Airway epithelial cell (primary cell): ENCODE results near the gene DNMT3L. TPM values are rescaled to one million over a fixed set of nuclear protein-coding genes. Genes with fewer than 3 reads are reported as not detected.

ENCODE experiments used
- total RNA-seq: library from RNA; depleted of rRNA; stranded (reverse); fragments of >200 nt; gene quantifications from 2 replicates; pipeline ENCODE4 v1.2.3, GENCODE V29; 2015

DNMT3L gene
- total RNA-seq: not detected in 2 replicates

GRCh38 chr21:44261675-44262295 lies at the start of gene DNMT3L:
DNMT3L (minus strand) TSS chr21:44261897; CDS start chr21:44261259, 638 bp downstream.

DNA sequence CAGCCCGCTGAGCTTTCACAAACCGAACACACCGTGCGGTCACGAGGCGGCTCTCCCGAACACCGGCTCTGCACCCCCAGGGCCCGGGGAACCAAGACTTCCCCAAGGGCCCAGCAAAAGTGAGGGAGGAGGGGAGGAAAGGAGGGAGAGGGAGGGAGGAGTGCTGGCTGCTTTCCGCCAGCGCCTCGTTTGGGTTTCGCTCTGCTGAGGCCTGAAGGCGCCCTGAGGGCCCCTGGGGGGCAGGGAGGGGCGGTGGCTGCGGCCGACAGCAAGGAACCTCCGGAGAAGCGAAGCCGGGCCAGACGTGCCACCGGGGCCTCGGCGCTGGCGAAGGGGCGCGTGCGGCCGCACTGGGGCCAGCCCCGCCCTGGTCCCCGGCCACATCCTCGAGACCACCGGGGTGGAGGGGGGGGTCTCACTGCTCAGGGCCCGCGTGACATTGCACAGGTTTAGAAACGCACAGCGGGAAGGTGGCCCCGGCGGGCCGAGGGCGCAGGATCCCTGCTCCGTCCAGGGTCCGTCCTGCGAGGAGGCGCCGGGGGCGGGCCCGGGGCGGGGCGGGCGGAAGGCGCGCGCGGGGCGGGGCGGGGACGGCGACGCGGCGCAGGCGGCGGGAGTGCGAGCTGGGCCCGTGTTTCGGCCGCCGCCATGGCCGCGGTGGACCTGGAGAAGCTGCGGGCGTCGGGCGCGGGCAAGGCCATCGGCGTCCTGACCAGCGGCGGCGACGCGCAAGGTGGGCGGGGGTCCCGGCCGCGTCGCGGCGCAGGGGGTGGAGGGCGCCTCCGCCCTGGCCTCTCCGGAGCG lies 38.0 kb upstream of the DNMT3L start, which contains the start of gene PFKL:
TSS of gene PFKL (plus strand) at position 596 of the 804 bp plus-strand sequence. CDS start at position 649, 53 bp downstream.

GRCh38 chr21:44285138-44285992 lies 23.7 kb upstream of the DNMT3L start, which contains the start of gene AIRE:
AIRE (plus strand) TSS chr21:44285876; CDS start chr21:44286007, 131 bp downstream.

DNA sequence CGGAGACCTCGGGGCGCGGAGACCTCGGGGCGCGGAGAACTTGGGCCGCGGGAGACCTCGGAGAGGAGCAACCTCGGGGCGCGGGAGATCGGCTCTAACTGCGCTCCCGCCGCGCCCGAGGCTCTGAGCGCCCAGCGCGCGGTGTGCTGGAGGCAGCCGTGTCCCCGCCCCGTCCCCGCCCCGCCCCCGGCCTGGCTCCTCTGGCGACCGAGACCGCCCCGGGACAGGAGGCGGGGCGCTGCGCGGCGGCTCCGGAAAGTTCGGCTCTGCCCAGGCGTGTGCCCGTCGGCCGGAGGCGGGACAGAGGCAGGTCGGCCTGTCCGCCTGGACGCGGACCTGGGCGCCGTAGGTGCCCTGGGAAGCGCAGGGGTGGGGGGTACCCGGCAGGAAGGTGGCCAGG lies 20.9 kb downstream of the DNMT3L start, which contains the start of gene ICOSLG:
TSS of gene ICOSLG (minus strand) at position 102 of the 400 bp plus-strand sequence. CDS start 126 bp downstream, outside the sequence.

Other genes with a start within 250 kb of the DNMT3L start
- 14.1 and 15.6 TPM in 2 replicates for gene TRAPPC10, start 249.6 kb downstream of the DNMT3L start, total RNA-seq
- 7.3 and 12.8 TPM in 2 replicates for gene PWP2, start 154.5 kb downstream of the DNMT3L start, total RNA-seq
- 6.7 and 7.1 TPM in 2 replicates for gene GATD3, start 128.2 kb downstream of the DNMT3L start, total RNA-seq
- gene ICOSLG, start 21.0 kb downstream of the DNMT3L start, total RNA-seq: 0.98 and 1.3 TPM in 2 replicates
- gene AIRE, start 24.0 kb upstream of the DNMT3L start, total RNA-seq: not detected in 2 replicates
- gene PFKL, start 38.2 kb upstream of the DNMT3L start, total RNA-seq: 128 and 129 TPM in 2 replicates
- gene CFAP410, start 77.5 kb upstream of the DNMT3L start, total RNA-seq: 8.0 and 12.0 TPM in 2 replicates
- gene TRPM2, start 91.7 kb upstream of the DNMT3L start, total RNA-seq: not detected in 2 replicates
- 0.60 and 1.1 TPM in 2 replicates for gene LRRC3, start 193.6 kb upstream of the DNMT3L start, total RNA-seq